ENCODE data around the gene NT5C1B.

GRCh38 chr2:18516112-18516511 lies 73.3 kb downstream of the NT5C1B start:
- TF ChIP-seq CTCF (IDR thresholded peaks at IDR 0.05; ENCODE audit: insufficient read depth, low read length, poor library complexity, severe bottlenecking) (no peak), EZH2phosphoT487 (conservative IDR thresholded peaks at IDR 0.05; ENCODE audit: low read length) (no peak)

Measured in SU-DHL-6 (cell line).